GM10248 (cell line): ENCODE measurements around the gene GPR31.

ENCODE experiments used
- CTCF ChIA-PET: fragments of 300-600 bp; sonication (Branson Sonifier 250); formaldehyde crosslinking; extraction: SDS; loops from one replicate; lab custom pipeline; 2021; ENCODE audit warnings: antibody characterized with exemption; lab: Yijun Ruan, JAX
- POLR2A ChIA-PET: fragments of 350-650 bp; sonication (Branson Sonifier 250); formaldehyde crosslinking; extraction: SDS; loops from one replicate; lab custom pipeline; 2020; ENCODE audit warnings: antibody characterized with exemption; lab: Yijun Ruan, JAX
- DNase-seq: peaks from one replicate; pipeline ENCODE4 v3.0.0; 2012; ENCODE audit errors: extremely low spot score
- TF ChIP-seq, protein P1 (sequence below): IDR thresholded peaks from 2 replicates; pipeline ENCODE4 v1.5.1; 2012; ENCODE audit warnings: mild to moderate bottlenecking, low read depth; ENCODE audit errors: extremely low read depth, missing control alignments, control extremely low read depth

The GPR31 gene

DNA sequence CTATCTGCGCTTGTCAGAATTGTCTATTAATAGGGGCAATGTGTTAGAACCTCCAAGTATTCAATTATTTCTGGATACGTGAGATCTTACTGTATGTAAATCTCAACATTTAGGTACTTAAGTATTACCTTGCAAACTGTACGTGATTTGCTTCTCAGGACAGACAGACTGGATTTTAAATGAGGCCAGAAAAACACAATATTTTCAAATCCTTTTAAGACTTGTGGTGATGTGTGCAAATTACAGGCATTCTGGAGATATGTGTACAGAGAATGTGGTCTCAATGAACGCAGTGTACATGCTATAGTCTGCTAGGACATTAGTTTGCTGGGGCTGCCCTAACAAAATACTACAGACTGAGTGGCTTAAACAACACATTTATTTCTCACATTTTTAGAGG lies 18.0 kb downstream of the GPR31 start:
- POLR2A ChIA-PET: no interaction called here
- DNase-seq: no peak
- TF ChIP-seq, protein P1, sequence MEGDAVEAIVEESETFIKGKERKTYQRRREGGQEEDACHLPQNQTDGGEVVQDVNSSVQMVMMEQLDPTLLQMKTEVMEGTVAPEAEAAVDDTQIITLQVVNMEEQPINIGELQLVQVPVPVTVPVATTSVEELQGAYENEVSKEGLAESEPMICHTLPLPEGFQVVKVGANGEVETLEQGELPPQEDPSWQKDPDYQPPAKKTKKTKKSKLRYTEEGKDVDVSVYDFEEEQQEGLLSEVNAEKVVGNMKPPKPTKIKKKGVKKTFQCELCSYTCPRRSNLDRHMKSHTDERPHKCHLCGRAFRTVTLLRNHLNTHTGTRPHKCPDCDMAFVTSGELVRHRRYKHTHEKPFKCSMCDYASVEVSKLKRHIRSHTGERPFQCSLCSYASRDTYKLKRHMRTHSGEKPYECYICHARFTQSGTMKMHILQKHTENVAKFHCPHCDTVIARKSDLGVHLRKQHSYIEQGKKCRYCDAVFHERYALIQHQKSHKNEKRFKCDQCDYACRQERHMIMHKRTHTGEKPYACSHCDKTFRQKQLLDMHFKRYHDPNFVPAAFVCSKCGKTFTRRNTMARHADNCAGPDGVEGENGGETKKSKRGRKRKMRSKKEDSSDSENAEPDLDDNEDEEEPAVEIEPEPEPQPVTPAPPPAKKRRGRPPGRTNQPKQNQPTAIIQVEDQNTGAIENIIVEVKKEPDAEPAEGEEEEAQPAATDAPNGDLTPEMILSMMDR: no peak
- CTCF ChIA-PET: interaction anchor here (0.8 to 9.3 kb wide), 12 partner anchors 16 to 697 kb away, joined by 3 to 135 read pairs (median 7); partner anchors contain the start of gene CCR6

DNA sequence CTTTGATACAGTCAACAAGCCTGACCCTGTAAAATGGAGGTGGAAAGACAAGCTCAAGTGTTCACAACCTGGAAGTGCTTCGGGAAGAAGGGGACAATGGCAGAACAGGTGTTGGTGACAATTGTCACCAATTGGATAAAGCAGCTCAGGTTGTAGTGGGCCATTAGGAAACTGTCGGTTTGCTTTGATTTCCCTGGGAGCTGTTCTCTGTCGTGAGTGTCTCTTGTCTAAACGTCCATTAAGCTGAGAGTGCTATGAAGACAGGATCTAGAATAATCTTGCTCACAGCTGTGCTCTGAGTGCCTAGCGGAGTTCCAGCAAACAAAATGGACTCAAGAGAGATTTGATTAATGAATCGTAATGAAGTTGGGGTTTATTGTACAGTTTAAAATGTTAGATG lies 19.9 kb downstream of the GPR31 start:
- DNase-seq: no peak
- ChIA-PET POLR2A (no interaction called here), CTCF (interaction anchor here (1.2 to 9.3 kb wide), 7 partner anchors 14 to 363 kb away, joined by 3 to 135 read pairs (median 7); partner anchors contain the start of gene CCR6)
- TF ChIP-seq, protein P1: no peak

DNA sequence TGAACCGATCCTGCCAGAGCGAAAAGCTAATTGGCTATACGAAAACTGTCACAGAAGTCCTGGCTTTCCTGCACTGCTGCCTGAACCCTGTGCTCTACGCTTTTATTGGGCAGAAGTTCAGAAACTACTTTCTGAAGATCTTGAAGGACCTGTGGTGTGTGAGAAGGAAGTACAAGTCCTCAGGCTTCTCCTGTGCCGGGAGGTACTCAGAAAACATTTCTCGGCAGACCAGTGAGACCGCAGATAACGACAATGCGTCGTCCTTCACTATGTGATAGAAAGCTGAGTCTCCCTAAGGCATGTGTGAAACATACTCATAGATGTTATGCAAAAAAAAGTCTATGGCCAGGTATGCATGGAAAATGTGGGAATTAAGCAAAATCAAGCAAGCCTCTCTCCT lies 20.7 kb downstream of the GPR31 start:
- DNase-seq: no peak
- TF ChIP-seq, protein P1: no peak
- CTCF ChIA-PET: interaction anchor here (0.9 to 9.3 kb wide), 10 partner anchors 9 to 362 kb away, joined by 3 to 135 read pairs (median 5); partner anchors contain the start of gene CCR6
- POLR2A ChIA-PET: no interaction called here

GRCh38 chr6:167136376-167136775 lies 21.4 kb downstream of the GPR31 start:
- POLR2A ChIA-PET: no interaction called here
- no peak for DNase-seq
- TF ChIP-seq, protein P1: no peak
- CTCF ChIA-PET: interaction anchor here (0.9 to 9.3 kb wide), 8 partner anchors 10 to 362 kb away, joined by 3 to 135 read pairs (median 5); partner anchors contain the start of gene CCR6

DNA sequence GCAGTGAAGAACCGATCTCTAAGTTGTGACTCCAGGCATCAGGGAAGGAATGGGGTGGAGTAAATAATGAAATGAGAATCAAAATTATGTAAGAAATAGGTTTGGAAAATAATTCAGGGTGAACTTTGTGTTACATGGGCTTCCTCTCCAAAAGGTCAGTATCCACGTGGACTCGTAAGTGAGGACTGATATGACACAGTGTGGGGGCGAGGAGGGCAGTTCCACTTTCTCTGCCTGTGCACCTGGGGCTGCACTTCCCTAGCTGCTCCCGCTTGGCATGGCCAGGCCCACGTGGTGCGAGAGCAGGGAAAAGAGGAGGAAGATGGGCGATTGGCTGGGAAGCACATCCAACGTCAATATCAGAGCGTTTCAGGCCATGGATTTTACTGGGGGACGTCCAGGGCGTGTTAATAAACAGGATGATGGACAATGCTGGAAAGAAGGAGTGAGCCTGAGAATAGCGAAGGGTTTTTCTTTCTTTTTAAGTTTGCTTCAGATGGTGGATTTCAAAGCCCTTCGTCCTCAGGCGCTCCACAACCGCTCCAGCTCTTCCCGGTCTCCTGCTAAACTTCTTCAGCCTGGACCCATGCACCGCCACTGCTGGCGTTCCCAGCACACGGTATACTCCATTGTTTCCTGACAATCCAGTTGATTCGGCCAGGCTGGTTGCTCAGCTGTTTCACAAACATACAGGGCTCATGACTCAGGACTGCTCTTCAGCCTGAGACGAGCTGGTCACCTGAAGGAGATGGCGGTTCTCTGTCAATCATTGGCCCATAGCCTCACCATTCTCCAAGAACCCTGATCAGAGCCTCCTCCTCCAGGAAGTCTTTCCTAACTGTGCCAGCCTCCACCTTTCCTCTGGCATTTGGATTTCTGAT lies 23.1 kb downstream of the GPR31 start:
- POLR2A ChIA-PET: no interaction called here
- CTCF ChIA-PET: interaction anchor here (2.2 to 9.3 kb wide), 2 partner anchors 11 to 15 kb away, joined by 6 to 135 read pairs; partner anchors contain the start of gene CCR6
- TF ChIP-seq, protein P1: no peak
- DNase-seq: no peak
